ENCODE results near the gene NEGR1.

NEGR1 gene

DNA sequence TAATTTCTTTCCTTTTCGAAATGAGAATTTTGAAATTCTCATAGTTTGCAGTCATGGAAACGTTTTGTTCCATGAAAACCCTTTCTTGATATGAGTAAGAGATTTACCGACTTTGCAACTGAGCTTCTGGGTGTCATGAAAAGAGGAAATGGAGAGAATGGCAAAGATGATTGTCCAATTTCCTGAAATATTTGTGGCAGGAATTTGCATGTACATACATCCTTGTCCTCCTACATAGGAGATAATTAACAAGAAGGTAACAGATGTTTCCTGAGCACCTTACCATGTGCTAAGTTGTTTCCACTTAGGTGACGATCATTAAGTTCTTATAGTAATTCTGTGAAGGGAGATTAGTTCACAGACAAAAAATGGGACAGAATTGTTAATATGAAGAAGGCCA is 170.7 kb downstream of the NEGR1 start:
- TF ChIP-seq, protein P1, sequence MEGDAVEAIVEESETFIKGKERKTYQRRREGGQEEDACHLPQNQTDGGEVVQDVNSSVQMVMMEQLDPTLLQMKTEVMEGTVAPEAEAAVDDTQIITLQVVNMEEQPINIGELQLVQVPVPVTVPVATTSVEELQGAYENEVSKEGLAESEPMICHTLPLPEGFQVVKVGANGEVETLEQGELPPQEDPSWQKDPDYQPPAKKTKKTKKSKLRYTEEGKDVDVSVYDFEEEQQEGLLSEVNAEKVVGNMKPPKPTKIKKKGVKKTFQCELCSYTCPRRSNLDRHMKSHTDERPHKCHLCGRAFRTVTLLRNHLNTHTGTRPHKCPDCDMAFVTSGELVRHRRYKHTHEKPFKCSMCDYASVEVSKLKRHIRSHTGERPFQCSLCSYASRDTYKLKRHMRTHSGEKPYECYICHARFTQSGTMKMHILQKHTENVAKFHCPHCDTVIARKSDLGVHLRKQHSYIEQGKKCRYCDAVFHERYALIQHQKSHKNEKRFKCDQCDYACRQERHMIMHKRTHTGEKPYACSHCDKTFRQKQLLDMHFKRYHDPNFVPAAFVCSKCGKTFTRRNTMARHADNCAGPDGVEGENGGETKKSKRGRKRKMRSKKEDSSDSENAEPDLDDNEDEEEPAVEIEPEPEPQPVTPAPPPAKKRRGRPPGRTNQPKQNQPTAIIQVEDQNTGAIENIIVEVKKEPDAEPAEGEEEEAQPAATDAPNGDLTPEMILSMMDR (IDR thresholded peaks at IDR 0.05) = no peak

- TF ChIP-seq, protein P1 (IDR thresholded peaks at IDR 0.05) = no peak
Observed at GRCh38 chr1:72109916-72110315, 172.4 kb downstream of the NEGR1 start.

DNA sequence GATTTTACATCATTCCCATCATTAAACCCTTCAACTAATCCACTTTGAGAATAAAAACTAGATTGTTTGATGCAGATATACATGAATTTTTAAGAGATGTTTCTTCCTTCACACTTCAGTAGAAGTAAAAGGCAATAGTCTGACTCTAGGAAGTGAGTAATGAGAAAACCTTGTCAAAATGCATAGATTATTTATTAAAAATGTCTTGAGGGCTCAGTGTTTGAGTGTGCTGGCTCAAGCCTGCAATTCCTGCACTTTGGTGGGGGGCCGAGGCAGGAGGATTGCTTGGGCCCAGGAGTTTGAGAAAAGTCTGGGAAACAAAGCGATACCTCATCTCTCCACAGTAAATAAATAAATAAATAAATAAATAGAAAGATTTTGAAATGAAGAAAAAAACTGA is 177.1 kb downstream of the NEGR1 start:
- TF ChIP-seq, protein P1 (IDR thresholded peaks at IDR 0.05) = no peak

DNA sequence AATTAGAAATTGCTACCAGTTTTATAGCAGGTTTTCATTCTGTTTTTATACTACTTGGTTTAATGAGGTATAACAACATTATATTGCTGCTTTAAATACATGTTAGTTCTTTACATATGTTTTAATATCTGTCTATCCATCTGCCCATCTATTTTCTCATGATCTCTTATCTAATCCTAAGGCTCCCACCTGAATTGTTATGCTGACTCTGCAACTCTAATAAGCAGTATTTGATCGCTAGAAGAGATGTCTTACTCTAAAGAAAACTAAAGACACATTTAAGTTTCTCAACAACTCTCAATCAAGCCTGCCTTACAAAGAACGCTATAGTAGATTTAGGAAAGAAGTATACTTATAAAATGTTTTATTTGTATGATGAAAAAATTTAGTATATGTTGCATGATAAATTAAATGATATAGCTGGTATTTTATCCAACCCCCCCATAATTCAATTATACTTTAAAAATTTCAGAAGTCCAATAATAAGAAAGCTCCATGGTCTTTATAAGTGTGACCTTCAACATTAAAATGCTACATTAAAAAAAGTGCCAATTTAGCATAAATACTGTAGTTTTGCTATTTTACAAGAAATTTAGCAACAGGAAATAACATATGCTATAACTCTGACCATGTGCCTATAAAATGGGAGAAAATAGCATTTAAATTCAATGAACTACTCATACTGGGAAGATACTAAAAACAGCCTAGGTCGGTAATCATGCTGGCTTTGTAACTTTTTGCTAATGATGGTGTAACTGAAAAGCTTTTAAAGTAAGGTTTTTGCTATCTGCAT is 180.3 kb downstream of the NEGR1 start:
- TF ChIP-seq, protein P1 (IDR thresholded peaks at IDR 0.05) = no peak

- TF ChIP-seq, protein P1 (IDR thresholded peaks at IDR 0.05) = no peak
Observed at GRCh38 chr1:72100771-72101170, 181.6 kb downstream of the NEGR1 start.

DNA sequence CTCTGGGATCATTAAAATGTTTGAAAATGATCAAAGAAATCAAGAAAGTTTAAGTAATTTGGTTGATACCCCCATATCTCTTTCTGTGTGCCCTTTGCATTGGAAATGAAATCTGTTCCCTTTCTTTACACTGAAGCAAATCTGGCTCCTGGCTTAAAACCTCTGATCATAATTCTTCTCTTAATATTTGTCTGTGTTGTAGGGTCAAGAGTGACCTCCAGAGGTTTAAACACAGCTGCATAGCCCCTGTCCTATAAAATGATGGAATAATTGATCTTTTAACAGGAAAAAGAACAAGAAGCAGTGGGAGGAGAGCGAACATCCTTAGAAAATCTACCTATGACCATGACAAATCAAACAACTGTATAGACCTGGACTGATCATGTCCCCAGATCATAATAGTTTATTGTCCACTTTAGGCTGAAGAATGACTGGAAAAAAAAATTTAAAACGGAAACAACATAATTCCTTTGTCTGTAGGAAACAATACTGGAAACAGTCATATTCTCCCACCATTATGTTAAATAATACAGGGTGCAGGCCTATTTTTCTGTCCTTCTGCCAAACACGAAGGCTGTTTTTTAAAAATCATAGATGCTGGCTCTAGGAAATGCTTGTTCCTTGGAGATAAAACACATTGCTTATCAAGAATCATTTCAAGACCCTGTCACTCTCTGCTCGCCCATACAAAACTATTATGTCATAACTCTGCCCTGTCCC is 184.3 kb downstream of the NEGR1 start:
- TF ChIP-seq, protein P1 (IDR thresholded peaks at IDR 0.05) = no peak

GRCh38 chr1:72094209-72094608 is 188.1 kb downstream of the NEGR1 start:
- TF ChIP-seq, protein P1 (IDR thresholded peaks at IDR 0.05) = no peak
